Aorta (tissue), 5 donors: ENCODE results near the gene ARHGAP26. TPM values are rescaled to one million over a fixed set of nuclear protein-coding genes. Genes with fewer than 3 reads are reported as not detected.
A peak's percentile ranks its signal among the peaks of the same experiment; 100 is the strongest.

Source experiments
- ATAC-seq: fragments of 200-7000 bp; cut with Tn5 transposase; one replicate; pipeline ENCODE4 v1.9.1; 2022; ENCODE audit warnings: moderate library complexity; ENCODE audit not compliant: low FRiP score
- DNase-seq, 2 donors: peaks; one replicate each; pipeline ENCODE4 v3.0.0-alpha.2; 2020
- H3K27ac ChIP-seq, 2 donors: one replicate each; pipeline ENCODE4 v1.5.1; 2013; ENCODE audit warnings: low read length in 2 of 2, mild to moderate bottlenecking in 2 of 2, moderate library complexity in 2 of 2, control low read depth in 1 of 2, inconsistent platforms in 1 of 2, low read depth in 1 of 2
- H3K27me3 ChIP-seq, 2 donors: one replicate each; pipeline ENCODE4 v1.6.1; 2013; ENCODE audit warnings: control low read depth in 1 of 2, low read length in 1 of 2, mild to moderate bottlenecking in 1 of 2, moderate library complexity in 1 of 2; ENCODE audit not compliant: insufficient read depth in 2 of 2, control insufficient read depth in 1 of 2
- H3K36me3 ChIP-seq, 2 donors: one replicate each; pipeline ENCODE4 v1.6.1; 2013; ENCODE audit warnings: control low read depth in 1 of 2, low read length in 1 of 2, mild to moderate bottlenecking in 1 of 2; ENCODE audit not compliant: insufficient read depth in 2 of 2, control insufficient read depth in 1 of 2
- H3K4me1 ChIP-seq, 2 donors: one replicate each; pipeline ENCODE4 v1.6.1; 2013; ENCODE audit warnings: low read length in 2 of 2, control low read depth in 1 of 2, mild to moderate bottlenecking in 1 of 2, moderate library complexity in 1 of 2; ENCODE audit not compliant: insufficient read depth in 2 of 2, control insufficient read depth in 1 of 2
- H3K4me3 ChIP-seq, 2 donors: one replicate each; pipeline ENCODE4 v1.5.1; 2013; ENCODE audit warnings: low read length in 2 of 2, control low read depth in 1 of 2, mild to moderate bottlenecking in 1 of 2
- H3K9me3 ChIP-seq: one replicate; pipeline ENCODE4 v1.6.1; 2013; ENCODE audit warnings: mild to moderate bottlenecking, low read length; ENCODE audit not compliant: control insufficient read depth
- WGBS, 2 donors: extraction: QIAGEN DNeasy Blood & Tissue Kit; methylation state at CpG; one replicate each; pipeline ENCODE4 v1.1.7; 2013; 5-methylcytosine and 5-hydroxymethylcytosine counted together
- intact Hi-C, 2 donors: fragments of 100-400 bp; cut with DNase I; formaldehyde crosslinking; loops; one replicate each; pipeline versions ENCODE4 v1.14.2 to v1.15.0; 2022
- polyA plus RNA-seq, 2 donors: library from polyadenylated mRNA; stranded (reverse); fragments of 200-250 nt; gene quantifications; one replicate each; pipeline ENCODE4 v1.2.3, GENCODE V29; 2013
- total RNA-seq, 2 donors: library from RNA; stranded (reverse); fragmentation: NEBNext Ultra II Directional; extraction: Animal tissue kit (Norgen Biotek cat#: 25700); gene quantifications; one replicate each; pipeline ENCODE4 v1.2.1, GENCODE V29; 2021
- donor health status: healthy with polysubstance abuse.
- donor health status: Bipolar disorder and iron deficiency.
- donor health status: DM: no; HTN: no; CAD: no.
- donor health status: DM: no; HTN: no; CAD: no.
- donor health status: DM: yes; HTN: yes; CAD: no.

The ARHGAP26 gene
- total and polyA plus RNA-seq, 4 donors = 4.5 to 70.7 (median 29.6) TPM

GRCh38 chr5:143147383-143147782 is 377.2 kb downstream of the ARHGAP26 start:
- H3K27ac ChIP-seq = peak overlapping the region in 1 of 2 donors; percentile 64
- WGBS, 2 donors = 84 to 89% methylated on average over 4 of the region's 4 CpGs
- intact Hi-C loops = no loop called here
- no peaks in the 10 kb centered on the region for H3K9me3 ChIP-seq
- peaks cover 0 to 3% of the 10 kb centered on the region in 2 donors for H3K36me3 ChIP-seq
- peaks cover under 1 to 8% of the 10 kb centered on the region in 2 donors for H3K4me1 ChIP-seq
- H3K27me3 ChIP-seq = no peaks in the 10 kb centered on the region
- DNase-seq (no peak), ATAC-seq (no peak)
- H3K4me3 ChIP-seq = no peak overlapping the region

- H3K36me3 ChIP-seq = peaks cover 0 to 3% of the 10 kb centered on the region in 2 donors
- intact Hi-C loops = no loop called here
- DNase-seq = no peak
- peak overlapping the region in 1 of 2 donors; percentile 57 for H3K27ac ChIP-seq
- no peaks in the 10 kb centered on the region for H3K27me3 ChIP-seq
- WGBS, 2 donors = 72% methylated on average over 6 of the region's 6 CpGs
- peak; percentile 84 for ATAC-seq
- H3K9me3 ChIP-seq = no peaks in the 10 kb centered on the region
- H3K4me1 ChIP-seq = peaks cover 4 to 12% of the 10 kb centered on the region in 2 donors
- no peak overlapping the region for H3K4me3 ChIP-seq
These were observed 377.7 kb downstream of the ARHGAP26 start for GRCh38 chr5:143147902-143148301.

DNA sequence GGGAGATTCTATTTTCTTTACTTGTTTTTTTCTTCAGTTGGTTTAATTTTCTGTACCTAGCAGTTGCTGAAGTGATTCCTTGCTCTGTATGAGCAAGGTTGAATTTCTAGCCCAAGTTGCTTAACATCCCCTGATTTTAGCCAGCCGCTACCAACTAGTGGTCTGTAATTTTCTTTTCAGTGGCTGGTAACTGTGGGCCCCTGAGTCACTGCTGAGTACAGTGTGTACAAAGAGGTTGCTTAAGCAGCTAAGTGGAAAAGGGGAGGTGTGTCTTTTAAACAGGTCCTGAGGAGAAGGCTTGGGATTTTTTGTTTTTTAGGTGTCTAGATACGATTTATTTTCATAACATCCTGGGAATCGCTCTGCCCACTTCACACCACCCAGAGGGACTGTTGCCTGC is 378.6 kb downstream of the ARHGAP26 start:
- H3K9me3 ChIP-seq = no peaks in the 10 kb centered on the region
- H3K4me3 ChIP-seq = no peak overlapping the region
- intact Hi-C loops = no loop called here
- H3K36me3 ChIP-seq = peaks cover 0 to 3% of the 10 kb centered on the region in 2 donors
- 91 to 98% methylated on average over 3 of the region's 3 CpGs for WGBS, 2 donors
- no peaks in the 10 kb centered on the region for H3K27me3 ChIP-seq
- H3K27ac ChIP-seq = no peak overlapping the region
- no peak for DNase-seq
- peaks cover 4 to 17% of the 10 kb centered on the region in 2 donors for H3K4me1 ChIP-seq
- ATAC-seq = no peak

DNA sequence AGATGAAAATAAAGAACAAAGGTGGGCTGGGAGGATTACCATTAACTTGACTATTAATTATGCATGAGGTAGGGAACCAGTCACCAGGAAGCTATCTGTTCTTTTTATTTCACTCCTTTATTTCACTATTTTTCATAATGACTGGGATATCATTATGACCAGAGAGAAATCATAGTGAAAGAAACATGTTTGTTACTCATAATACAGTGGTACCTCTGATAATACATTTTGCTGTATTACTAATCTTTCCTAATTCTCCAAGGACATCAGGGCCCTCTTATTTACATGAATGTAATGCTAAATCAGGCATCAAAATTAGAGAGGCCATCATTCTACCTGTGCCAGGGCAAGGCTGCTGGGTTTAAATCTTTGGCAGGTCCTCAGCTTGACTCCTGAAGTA is 379.6 kb downstream of the ARHGAP26 start:
- no peaks in the 10 kb centered on the region for H3K9me3 ChIP-seq
- ATAC-seq (no peak), DNase-seq (no peak)
- peaks cover 0 to 3% of the 10 kb centered on the region in 2 donors for H3K36me3 ChIP-seq
- peaks cover 13 to 19% of the 10 kb centered on the region in 2 donors for H3K4me1 ChIP-seq
- H3K27ac ChIP-seq = no peak overlapping the region
- intact Hi-C loops = loop anchor here in 1 of 2 donors (5.0 kb wide), 1 partner anchor 253 kb away; the partner anchor contains the start of gene NR3C1
- no peak overlapping the region for H3K4me3 ChIP-seq
- H3K27me3 ChIP-seq = no peaks in the 10 kb centered on the region

DNA sequence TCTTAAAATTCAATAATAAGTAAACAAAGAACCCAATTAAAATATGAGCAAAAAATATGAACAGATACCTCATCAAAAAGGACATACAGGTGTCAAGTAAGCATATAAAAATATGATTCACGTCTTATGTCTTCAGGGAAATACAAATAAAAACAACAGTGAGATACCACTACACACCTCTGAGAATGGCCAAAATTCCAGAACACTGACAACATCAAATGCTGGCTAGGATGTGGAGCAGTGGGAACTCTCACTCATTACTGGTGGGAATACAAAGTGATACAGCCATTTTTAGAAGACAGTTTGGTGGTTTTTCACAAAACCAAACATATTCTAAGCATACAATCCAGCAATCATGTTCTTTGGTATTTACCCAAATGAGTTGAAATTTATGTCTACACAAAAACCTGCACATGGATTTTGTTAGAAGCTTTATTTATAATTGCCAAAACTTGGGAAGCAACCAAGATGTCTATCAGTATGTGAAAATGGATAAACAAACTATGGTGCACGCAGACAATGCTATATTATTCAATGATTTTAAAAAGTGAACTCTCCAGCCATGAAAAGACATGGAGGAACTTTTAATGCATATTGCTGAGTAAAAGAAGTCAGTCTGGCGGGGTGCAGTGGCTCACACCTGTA is 381.0 kb downstream of the ARHGAP26 start:
- no peak for DNase-seq

GRCh38 chr5:143152445-143152844 is 382.3 kb downstream of the ARHGAP26 start:
- Histone ChIP-seq H3K4me1 (peaks cover 20 to 24% of the 10 kb centered on the region in 2 donors), H3K27ac (peak overlapping the region in 1 of 2 donors; percentile 98), H3K36me3 (peaks cover 0 to under 1% of the 10 kb centered on the region in 2 donors), H3K27me3 (no peaks in the 10 kb centered on the region), H3K4me3 (no peak overlapping the region), H3K9me3 (no peaks in the 10 kb centered on the region)
- no peak for ATAC-seq
- intact Hi-C loops = loop anchor here in 1 of 2 donors (5.0 kb wide), 1 partner anchor 250 kb away; the partner anchor contains the start of gene NR3C1
- WGBS, 2 donors = 93 to 97% methylated on average over 2 of the region's 2 CpGs
- DNase-seq = no peak

More for the DNA sequence above, 381.0 kb downstream of the ARHGAP26 start:
- intact Hi-C loops = loop anchor here in 1 of 2 donors (5.0 kb wide), 1 partner anchor 251 kb away; the partner anchor contains the start of gene NR3C1
- Histone ChIP-seq H3K4me1 (peaks cover 19 to 21% of the 10 kb centered on the region in 2 donors), H3K27me3 (no peaks in the 10 kb centered on the region), H3K36me3 (peaks cover 0 to 3% of the 10 kb centered on the region in 2 donors), H3K9me3 (no peaks in the 10 kb centered on the region), H3K27ac (no peak overlapping the region), H3K4me3 (no peak overlapping the region)
- WGBS, 2 donors = 85 to 86% methylated on average over 3 of the region's 3 CpGs
- ATAC-seq = no peak

DNA sequence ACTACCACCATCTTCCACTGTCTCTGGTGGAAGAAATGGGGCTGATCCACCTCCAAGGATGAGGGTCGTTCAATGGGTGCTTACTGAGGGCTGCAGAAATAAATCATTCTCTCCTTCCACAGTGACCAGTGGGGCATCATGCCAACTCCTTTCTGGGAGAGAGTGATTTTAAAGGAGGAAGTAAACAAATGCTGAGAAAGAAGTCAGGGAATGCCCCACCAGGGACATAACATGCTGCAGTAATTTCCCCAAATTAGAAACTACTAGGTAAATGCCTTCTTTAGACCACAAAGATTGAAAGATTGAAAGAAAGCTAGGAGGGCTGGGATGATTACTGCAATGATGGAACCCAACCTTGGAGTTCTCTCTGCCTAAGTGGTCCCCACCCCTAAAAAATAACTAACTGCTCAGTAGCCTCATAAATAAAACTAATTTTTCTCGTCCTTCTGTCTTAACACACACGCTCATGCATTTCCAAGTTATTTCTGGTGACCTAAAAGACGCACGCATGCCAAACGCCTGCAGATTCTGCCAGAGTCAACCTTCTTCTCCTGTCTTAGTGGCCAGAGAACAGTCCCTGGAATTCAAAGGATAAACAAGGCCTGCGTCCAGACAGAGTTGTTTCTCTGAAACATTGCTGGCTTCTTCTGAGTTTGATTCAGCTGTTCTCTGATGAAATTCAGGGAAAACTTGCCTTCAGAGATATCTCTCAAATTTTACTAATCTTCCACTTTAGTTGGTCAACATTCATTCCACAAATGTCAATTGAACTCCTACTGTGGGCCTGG is 383.3 kb downstream of the ARHGAP26 start:
- 2 to 5% methylated on average over 7 of the region's 7 CpGs for WGBS, 2 donors
- H3K4me1 ChIP-seq = peaks cover 18 to 24% of the 10 kb centered on the region in 2 donors
- H3K36me3 ChIP-seq = no peaks in the 10 kb centered on the region
- H3K4me3 ChIP-seq = peak overlapping the region in 1 of 2 donors; percentile 42
- intact Hi-C loops = loop anchor here in 1 of 2 donors (5.0 kb wide), 1 partner anchor 249 kb away; the partner anchor contains the start of gene NR3C1
- ATAC-seq (peak; percentile 91), DNase-seq (peak; percentile 85 to 87)
- H3K9me3 ChIP-seq = no peaks in the 10 kb centered on the region
- H3K27ac ChIP-seq = peak overlapping the region; percentile 80 to 98
- H3K27me3 ChIP-seq = no peaks in the 10 kb centered on the region

- no peak for ATAC-seq
- Histone ChIP-seq H3K9me3 (no peaks in the 10 kb centered on the region), H3K36me3 (no peaks in the 10 kb centered on the region), H3K27me3 (no peaks in the 10 kb centered on the region), H3K4me1 (peaks cover 18 to 24% of the 10 kb centered on the region in 2 donors), H3K27ac (peak overlapping the region; percentile 96), H3K4me3 (no peak overlapping the region)
- WGBS, 2 donors = 31 to 36% methylated on average over 5 of the region's 5 CpGs
- DNase-seq = no peak
- intact Hi-C loops = loop anchor here in 1 of 2 donors (5.0 kb wide), 1 partner anchor 248 kb away; the partner anchor contains the start of gene NR3C1
These were observed 384.6 kb downstream of the ARHGAP26 start for GRCh38 chr5:143154510-143155370.
